Measurements from ENCODE around the gene HECW1. TPM values are rescaled to one million over a fixed set of nuclear protein-coding genes. Genes with fewer than 3 reads are reported as not detected.

Gene HECW1
- total and polyA plus RNA-seq, 12 donors: 0.07 to 0.23 TPM; not detected in 10

- Histone ChIP-seq H3K4me1 (peaks cover 0 to 22% (median 16%) of the 10 kb centered on the region in 9 donors), H3K4me3 (no peak overlapping the region), H3K27me3 (peaks cover 11 to 98% (median 94%) of the 10 kb centered on the region in 7 donors), H3K36me3 (no peaks in the 10 kb centered on the region), H3K27ac (no peak overlapping the region), H3K9me3 (no peaks in the 10 kb centered on the region)
- DNase-seq (no peak), ATAC-seq (no peak)
- intact Hi-C loops (cut with DNase I): loop anchor here in 1 of 10 donors (10.0 kb wide), 1 partner anchor 170 kb away; no protein-coding TSS in a partner anchor
- WGBS, 2 donors: 24 to 36% methylated on average over 3 of the region's 3 CpGs
- TF ChIP-seq, protein P1, sequence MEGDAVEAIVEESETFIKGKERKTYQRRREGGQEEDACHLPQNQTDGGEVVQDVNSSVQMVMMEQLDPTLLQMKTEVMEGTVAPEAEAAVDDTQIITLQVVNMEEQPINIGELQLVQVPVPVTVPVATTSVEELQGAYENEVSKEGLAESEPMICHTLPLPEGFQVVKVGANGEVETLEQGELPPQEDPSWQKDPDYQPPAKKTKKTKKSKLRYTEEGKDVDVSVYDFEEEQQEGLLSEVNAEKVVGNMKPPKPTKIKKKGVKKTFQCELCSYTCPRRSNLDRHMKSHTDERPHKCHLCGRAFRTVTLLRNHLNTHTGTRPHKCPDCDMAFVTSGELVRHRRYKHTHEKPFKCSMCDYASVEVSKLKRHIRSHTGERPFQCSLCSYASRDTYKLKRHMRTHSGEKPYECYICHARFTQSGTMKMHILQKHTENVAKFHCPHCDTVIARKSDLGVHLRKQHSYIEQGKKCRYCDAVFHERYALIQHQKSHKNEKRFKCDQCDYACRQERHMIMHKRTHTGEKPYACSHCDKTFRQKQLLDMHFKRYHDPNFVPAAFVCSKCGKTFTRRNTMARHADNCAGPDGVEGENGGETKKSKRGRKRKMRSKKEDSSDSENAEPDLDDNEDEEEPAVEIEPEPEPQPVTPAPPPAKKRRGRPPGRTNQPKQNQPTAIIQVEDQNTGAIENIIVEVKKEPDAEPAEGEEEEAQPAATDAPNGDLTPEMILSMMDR (IDR thresholded peaks at IDR 0.05): no peak
Measured at GRCh38 chr7:43114458-43114780, 2.0 kb downstream of the HECW1 start.

- intact Hi-C loops (cut with DNase I): loop anchor here in 1 of 10 donors (10.0 kb wide), 1 partner anchor 172 kb away; no protein-coding TSS in a partner anchor
- 84 to 91% methylated on average over 2 of the region's 2 CpGs for WGBS, 2 donors
Measured at GRCh38 chr7:43116451-43116850, 4.0 kb downstream of the HECW1 start.

GRCh38 chr7:43117095-43117494, 4.6 kb downstream of the HECW1 start:
- 40 to 64% methylated on average over 1 of the region's 1 CpG for WGBS, 2 donors
- TF ChIP-seq, protein P1 (IDR thresholded peaks at IDR 0.05): no peak
- Histone ChIP-seq H3K9me3 (no peaks in the 10 kb centered on the region), H3K27me3 (peaks cover 11 to 99% (median 89%) of the 10 kb centered on the region in 7 donors), H3K4me1 (peaks cover 0 to 22% (median 16%) of the 10 kb centered on the region in 9 donors), H3K36me3 (no peaks in the 10 kb centered on the region), H3K27ac (no peak overlapping the region), H3K4me3 (no peak overlapping the region)
- intact Hi-C loops (cut with DNase I): loop anchor here in 1 of 10 donors (10.0 kb wide), 1 partner anchor 172 kb away; no protein-coding TSS in a partner anchor
- ATAC-seq (no peak), DNase-seq (no peak)

More at GRCh38 chr7:43116451-43116850, 4.0 kb downstream of the HECW1 start:
- no peak overlapping the region for H3K4me3 ChIP-seq
- no peaks in the 10 kb centered on the region for H3K36me3 ChIP-seq
- DNase-seq: no peak
- TF ChIP-seq, protein P1 (IDR thresholded peaks at IDR 0.05): no peak
- no peak for ATAC-seq
- H3K9me3 ChIP-seq: no peaks in the 10 kb centered on the region
- H3K27ac ChIP-seq: no peak overlapping the region
- H3K4me1 ChIP-seq: peaks cover 0 to 22% (median 16%) of the 10 kb centered on the region in 9 donors
- peaks cover 11 to 99% (median 90%) of the 10 kb centered on the region in 7 donors for H3K27me3 ChIP-seq

GRCh38 chr7:43117861-43118260, 5.4 kb downstream of the HECW1 start:
- WGBS, 2 donors: 83 to 87% methylated on average over 4 of the region's 4 CpGs
- H3K4me1 ChIP-seq: peaks cover 0 to 17% (median 11%) of the 10 kb centered on the region in 9 donors
- no peaks in the 10 kb centered on the region for H3K36me3 ChIP-seq
- intact Hi-C loops (cut with DNase I): loop anchor here in 1 of 10 donors (10.0 kb wide), 1 partner anchor 173 kb away; no protein-coding TSS in a partner anchor
- ATAC-seq (no peak), DNase-seq (no peak)
- H3K27me3 ChIP-seq: peaks cover 5 to 99% (median 82%) of the 10 kb centered on the region in 7 donors
- no peak overlapping the region for H3K27ac ChIP-seq
- H3K4me3 ChIP-seq: no peak overlapping the region
- TF ChIP-seq, protein P1 (IDR thresholded peaks at IDR 0.05): no peak
- H3K9me3 ChIP-seq: no peaks in the 10 kb centered on the region
